ENCODE measurements around the gene FAM180B.
"Not testable (repeated sequence)": the region's sequence is repeated elsewhere in the genome, so short reads cannot be mapped to it uniquely, and the experiment has no call there.

The FAM180B gene

DNA sequence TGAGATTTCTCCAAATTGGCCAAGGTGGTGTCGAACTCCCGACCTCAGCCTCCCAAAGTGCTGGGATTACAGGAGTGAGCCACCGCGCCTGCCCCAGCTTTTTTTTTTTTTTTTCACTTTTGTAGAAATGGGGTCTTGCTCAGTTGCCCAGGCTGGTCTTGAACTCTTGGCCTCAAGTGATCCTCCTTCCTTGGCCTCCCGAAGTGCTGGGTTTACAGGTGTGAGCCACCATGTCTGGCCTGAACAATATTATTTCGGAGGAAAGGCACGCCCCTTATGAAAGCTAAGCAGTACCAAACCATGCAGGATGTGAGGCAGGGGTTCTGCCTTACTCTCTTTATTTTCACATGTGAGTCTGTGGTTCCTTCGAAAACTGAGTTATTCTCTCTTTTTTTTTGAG, 39.8 kb downstream of the FAM180B start:
- in situ Hi-C loops (cut with MboI; ENCODE audit: low sequenced_read_pairs, unreplicated experiment): no loop called here
- no peak for DNase-seq (ENCODE audit: low spot score)
- TF ChIP-seq CTCF (IDR thresholded peaks at IDR 0.05; ENCODE audit: borderline replicate concordance, control extremely low read depth, extremely low read depth, insufficient read depth, missing control alignments): no peak

DNA sequence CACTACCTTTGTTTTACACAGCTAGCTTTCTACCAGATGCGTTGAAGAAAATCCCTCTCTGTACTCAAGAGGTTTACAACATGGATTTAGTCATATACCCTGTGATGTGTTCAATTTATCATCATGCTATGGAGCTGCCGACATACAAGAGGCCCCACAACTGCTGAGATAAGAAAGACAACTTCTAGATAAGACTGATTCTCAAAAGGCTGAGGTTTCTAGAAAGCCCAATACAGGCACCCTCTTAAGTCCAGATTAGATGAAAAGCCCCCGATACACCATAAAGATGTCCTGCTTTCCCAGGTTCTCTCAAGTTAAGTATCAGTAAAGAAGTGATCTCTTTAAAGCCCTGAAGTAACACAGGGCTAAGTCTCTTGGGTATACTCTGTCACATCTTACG, 41.5 kb downstream of the FAM180B start:
- in situ Hi-C loops (cut with MboI; ENCODE audit: low sequenced_read_pairs, unreplicated experiment): no loop called here
- TF ChIP-seq CTCF (IDR thresholded peaks at IDR 0.05; ENCODE audit: borderline replicate concordance, control extremely low read depth, extremely low read depth, insufficient read depth, missing control alignments): no peak
- DNase-seq (ENCODE audit: low spot score): no peak

DNA sequence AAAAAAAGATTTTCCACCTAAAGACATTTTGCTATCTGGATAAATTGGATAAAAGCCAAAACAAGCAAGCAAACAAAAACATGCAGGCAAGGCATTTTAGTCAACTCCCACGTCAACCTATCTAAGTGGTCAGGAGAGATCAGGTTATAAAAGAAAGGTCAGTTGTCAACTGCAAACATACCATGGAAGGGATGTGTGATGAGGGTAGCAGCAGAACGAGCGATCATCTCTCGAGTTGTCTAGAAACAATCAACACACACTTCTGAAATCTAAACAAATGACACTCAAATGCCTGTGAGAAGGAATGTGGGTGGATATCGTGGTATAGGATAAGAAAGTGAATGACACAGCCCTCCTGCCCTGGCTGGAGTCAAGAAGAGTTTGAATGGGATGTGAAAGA, 45.0 kb downstream of the FAM180B start:
- no peak for TF ChIP-seq CTCF (IDR thresholded peaks at IDR 0.05; ENCODE audit: borderline replicate concordance, control extremely low read depth, extremely low read depth, insufficient read depth, missing control alignments)
- in situ Hi-C loops (cut with MboI; ENCODE audit: low sequenced_read_pairs, unreplicated experiment): no loop called here

DNA sequence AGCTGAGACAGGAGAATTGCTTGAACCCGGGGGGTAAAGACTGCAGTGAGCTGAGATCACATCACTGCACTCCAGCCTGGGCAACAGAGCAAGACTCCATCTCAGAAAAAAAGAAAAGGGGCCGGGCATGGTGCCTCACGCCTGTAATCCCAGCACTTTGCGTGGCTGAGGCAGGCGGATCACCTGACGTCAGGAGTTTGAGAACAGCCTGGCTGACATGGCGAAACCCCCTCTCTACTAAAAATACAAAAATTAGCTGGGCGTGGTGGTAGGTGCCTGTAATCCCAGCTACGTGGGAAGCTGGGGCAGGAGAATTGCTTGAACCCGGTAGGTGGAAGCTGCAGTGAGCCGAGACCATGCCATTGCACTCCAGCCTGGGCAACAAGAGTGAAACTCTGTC, 49.9 kb downstream of the FAM180B start:
- DNase-seq (ENCODE audit: low spot score); in situ Hi-C loops (cut with MboI; ENCODE audit: low sequenced_read_pairs, unreplicated experiment): not testable (repeated sequence)

More for the DNA sequence above, 45.0 kb downstream of the FAM180B start:
- no peak for DNase-seq (ENCODE audit: low spot score)
